IPS-18c (cell line): ENCODE data around the gene IFT74.

Experiments
- H3K4me3 ChIP-seq: 2 replicates; pipeline ENCODE4 v1.7.0; 2013; ENCODE audit warnings: low read depth, mild to moderate bottlenecking, low read length, moderate library complexity; ENCODE audit not compliant: insufficient read depth
- H3K9me3 ChIP-seq: one replicate; pipeline ENCODE4 v1.6.1; 2013; ENCODE audit warnings: mild to moderate bottlenecking, low read length, moderate library complexity; ENCODE audit not compliant: control insufficient read depth, insufficient read depth

IFT74 gene

GRCh38 chr9:26955222-26955903 lies 849 bp upstream of the IFT74 start:
- Histone ChIP-seq H3K9me3 (no peaks in the 10 kb centered on the region), H3K4me3 (peak overlapping the region; percentile 63; the same call in 1 of the 2 replicates)

GRCh38 chr9:26956860-26957233 lies 635 bp downstream of the IFT74 start:
- peak overlapping the region; percentile 63 for H3K4me3 ChIP-seq

GRCh38 chr9:26971721-26972120 lies 15.5 kb downstream of the IFT74 start:
- H3K9me3 ChIP-seq = no peaks in the 10 kb centered on the region
- no peak overlapping the region for H3K4me3 ChIP-seq

More at GRCh38 chr9:26956860-26957233, 635 bp downstream of the IFT74 start:
- no peaks in the 10 kb centered on the region for H3K9me3 ChIP-seq

DNA sequence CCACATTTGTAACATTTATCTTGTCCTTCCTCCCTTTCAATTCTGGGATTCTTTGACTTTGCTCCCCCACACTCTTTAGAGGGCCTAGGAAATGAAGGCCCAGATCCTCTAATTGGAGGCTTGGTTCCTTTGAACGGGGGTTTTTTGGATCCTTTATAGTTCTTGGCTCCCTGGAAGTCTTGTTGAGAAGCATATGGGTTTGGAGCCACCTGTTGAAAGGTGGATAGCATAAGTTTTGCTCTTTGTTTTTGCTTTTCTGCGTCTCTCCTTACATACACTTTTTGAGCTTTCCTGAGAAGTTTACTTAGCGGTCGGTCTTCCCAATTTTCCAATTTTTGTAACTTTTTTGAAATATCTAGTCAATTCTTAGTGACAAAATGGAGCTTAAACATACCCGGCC lies 17.8 kb downstream of the IFT74 start:
- H3K9me3 ChIP-seq = no peaks in the 10 kb centered on the region
- H3K4me3 ChIP-seq = no peak overlapping the region

- H3K9me3 ChIP-seq = no peaks in the 10 kb centered on the region
- H3K4me3 ChIP-seq = no peak overlapping the region
Measured at GRCh38 chr9:26974927-26975326, 18.7 kb downstream of the IFT74 start.

DNA sequence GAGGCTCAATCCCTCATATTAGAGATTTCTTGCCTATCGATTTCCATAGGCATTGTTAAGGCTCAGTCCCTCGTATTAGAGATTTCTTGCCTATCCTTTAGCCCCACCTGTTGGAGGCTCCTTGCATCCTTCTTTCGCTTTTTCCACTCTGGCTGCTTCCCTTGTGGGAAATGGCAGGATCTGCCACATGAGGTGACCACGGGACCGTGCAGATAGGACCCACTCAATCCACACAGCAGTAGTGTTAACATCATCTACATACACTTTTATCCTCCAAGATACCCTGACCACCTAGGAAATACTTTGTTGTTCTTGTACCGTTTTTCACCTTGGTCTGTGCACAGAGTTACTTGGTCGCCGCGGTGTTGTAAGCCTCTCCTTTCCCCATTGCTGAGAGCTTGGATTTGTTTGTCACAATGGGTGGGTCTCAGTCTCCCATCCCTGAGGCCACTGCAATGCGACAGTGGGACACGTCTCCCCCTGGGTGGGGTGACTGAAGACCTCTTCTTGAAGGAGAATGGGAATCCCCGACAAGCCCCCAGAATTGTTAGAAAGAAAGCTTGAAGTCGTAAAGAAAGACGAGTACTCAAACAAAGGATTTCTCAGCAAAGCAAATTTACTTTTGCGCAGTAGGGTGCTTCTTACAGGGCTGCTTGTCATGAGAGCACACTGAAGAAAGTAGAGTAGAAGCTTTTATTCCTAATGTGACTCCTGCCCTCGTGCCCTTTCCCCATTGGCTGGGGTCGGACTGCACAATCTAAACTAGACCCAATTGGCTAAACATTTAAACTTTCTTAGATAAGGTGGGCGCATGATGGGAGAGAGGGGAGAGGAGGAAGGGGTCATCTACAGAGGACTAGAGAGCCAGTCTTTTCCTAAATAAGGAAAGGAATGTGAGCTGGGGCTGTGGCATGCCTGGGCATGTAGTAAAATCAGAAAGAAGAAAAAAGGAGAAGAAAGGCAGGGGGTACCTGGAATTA lies 19.8 kb downstream of the IFT74 start:
- no peak overlapping the region for H3K4me3 ChIP-seq

DNA sequence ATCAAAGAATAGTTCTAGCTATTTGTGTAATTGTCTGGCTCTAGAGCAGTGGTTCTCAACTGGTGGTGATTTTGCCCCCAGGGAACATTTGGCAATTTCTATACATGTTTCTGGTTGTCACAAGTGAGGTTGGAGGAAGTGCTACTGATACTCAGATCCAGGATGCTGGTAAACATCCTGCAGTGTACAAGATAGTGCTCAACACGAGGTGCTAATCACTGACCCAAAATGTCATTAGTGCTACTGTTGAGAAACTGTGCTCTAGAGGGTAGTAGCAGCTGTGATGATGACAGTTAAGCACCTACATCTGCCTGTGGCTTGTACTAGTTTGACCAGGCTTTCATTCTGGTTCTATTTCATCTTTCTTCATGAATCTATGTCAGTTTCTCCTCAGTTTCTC lies 27.1 kb downstream of the IFT74 start:
- no peaks in the 10 kb centered on the region for H3K9me3 ChIP-seq
- H3K4me3 ChIP-seq = no peak overlapping the region

More for the DNA sequence above, 19.8 kb downstream of the IFT74 start:
- H3K9me3 ChIP-seq = no peaks in the 10 kb centered on the region

GRCh38 chr9:26995810-26996209 lies 39.6 kb downstream of the IFT74 start:
- H3K4me3 ChIP-seq = no peak overlapping the region
- H3K9me3 ChIP-seq = no peaks in the 10 kb centered on the region

DNA sequence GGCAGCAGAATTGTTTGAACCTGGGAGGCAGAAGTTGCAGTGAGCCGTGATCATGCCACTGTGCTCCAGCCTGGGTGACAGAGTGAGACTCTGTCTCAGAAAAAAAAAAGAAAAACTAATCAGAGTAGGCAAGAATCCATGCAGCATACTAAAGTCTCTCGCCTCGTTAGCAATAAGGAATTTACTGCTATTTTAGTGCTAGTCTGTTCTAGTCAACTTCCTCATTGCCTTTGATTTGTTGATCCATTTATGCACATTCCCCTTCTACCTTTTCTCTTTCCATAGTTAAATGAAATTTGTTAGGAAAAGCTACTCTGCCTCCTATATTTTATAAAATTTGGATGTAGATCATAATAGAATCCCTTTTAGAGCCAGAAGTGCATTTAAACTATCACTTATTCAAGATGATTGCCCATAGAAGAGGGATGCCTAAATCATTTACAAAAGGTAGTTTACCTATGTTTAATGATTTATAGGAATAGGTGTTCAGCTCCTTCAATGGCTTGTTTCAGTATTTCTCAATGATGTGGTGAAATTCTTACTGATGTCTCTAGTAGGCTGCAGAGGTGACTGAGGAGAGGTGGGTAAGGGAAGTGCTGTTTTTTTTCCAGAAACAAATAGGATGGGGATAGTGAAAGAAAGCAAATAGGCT lies 47.3 kb downstream of the IFT74 start:
- no peaks in the 10 kb centered on the region for H3K9me3 ChIP-seq
- no peak overlapping the region for H3K4me3 ChIP-seq

GRCh38 chr9:27005491-27005890 lies 49.3 kb downstream of the IFT74 start, which contains the start of gene LRRC19:
TSS of gene LRRC19 (minus strand) at chr9:27005672. CDS start at chr9:26999694, 5,978 bp downstream.
- Histone ChIP-seq H3K4me3 (no peak within 1 kb of the TSS), H3K9me3 (no peaks in the 10 kb centered on the region)

DNA sequence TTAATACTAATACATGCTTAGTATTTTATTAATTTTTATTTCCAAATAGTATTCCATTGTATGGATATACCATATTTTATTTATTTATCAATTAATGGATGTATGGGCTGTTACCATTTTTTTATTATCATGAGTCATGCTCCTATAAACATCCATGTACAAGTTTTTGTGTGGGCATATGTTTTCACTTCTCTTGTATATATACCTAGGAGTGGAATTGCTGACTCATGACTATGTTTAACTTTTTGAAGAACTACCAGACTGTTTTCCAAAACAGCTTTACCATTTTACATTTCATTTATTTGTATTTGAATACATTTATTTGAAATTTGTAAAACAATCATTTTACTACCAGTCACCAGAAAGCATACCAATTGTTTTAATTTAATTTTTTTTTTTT lies 63.4 kb downstream of the IFT74 start:
- Histone ChIP-seq H3K4me3 (no peak overlapping the region), H3K9me3 (no peaks in the 10 kb centered on the region)

DNA sequence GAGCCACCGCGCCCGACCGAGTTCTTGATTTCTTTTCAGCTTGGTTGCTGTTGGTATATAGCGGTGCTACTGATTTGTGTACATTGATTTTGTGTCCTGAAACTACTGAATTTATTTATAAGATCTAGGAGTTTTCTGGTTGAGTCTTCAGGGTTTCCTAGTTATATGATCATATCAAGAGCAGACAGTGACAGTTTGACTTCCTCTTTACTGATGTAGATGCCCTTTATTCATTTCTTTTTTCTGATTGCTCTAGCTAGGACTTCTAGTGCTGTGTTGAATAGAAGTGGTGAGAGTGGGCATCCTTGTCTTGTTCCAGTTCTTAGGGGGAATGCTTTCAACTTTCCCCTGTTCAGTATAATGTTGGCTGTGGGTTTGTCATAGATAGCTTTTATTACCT lies 66.7 kb downstream of the IFT74 start:
- Histone ChIP-seq H3K4me3 (no peak overlapping the region), H3K9me3 (no peaks in the 10 kb centered on the region)

DNA sequence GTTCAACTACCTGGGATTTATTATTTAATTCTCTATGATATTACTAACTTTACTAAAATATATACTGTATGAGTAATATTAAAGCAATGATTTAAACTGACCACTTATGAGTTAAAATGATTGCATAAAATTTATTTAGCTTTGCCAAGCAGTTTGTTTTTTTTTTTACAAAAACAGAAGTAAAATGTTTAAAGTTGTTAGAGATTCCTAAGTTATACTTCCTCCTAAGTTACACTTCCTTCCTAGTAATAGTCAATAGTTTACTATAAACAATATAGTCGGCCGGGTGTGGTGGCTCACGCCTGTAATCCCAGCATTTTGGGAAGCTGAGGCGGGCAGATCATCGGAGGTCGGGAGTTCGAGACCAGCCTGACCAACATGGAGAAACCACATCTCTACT lies 73.0 kb downstream of the IFT74 start:
- Histone ChIP-seq H3K4me3 (no peak overlapping the region), H3K9me3 (no peaks in the 10 kb centered on the region)

DNA sequence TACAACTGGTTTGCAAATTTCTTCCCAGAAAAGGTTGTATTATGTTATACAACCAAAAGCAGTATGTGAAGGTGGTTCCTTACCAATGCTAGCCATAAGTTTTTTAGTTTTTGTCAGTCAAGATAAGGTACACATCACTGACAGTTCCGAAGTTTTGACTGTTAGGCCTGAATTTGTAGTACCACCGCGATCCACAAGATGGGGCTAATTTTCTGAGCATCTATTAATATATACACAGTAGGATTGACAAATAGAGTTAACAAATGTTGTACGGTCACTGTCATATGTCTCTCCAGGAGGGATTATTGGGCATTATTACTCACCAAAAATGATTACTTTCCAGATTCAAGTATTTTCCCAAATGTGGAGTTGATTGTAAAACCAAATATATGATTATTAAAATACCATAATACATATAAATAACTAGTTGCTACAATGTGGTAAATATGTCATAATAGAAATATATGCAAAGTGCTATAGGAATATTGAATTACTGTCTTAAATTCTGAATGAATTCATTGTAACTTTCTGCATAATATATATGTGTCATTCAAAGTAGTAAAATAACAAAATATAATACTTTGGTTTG lies 77.7 kb downstream of the IFT74 start:
- no peak overlapping the region for H3K4me3 ChIP-seq

DNA sequence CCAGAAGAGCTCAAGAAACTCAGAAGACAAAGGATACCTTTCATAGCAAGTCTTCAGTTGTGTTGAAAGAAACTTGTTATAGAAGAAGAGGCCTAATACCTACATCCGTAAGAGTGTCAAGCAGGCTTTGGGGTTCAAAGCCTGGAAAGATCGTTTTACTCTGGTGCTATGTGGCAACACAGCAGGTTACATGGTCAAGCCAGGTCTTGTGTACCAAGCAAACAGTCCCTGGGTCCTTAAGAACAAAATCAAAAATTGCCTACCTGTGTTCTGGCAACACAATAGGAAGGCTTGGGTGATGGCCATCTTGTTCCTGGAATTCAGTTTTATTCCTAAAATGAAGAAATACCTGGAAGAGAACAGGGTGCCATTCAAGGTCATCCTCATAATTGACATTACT lies 81.3 kb downstream of the IFT74 start:
- Histone ChIP-seq H3K9me3 (no peaks in the 10 kb centered on the region), H3K4me3 (no peak overlapping the region)

More for the DNA sequence above, 77.7 kb downstream of the IFT74 start:
- no peaks in the 10 kb centered on the region for H3K9me3 ChIP-seq

DNA sequence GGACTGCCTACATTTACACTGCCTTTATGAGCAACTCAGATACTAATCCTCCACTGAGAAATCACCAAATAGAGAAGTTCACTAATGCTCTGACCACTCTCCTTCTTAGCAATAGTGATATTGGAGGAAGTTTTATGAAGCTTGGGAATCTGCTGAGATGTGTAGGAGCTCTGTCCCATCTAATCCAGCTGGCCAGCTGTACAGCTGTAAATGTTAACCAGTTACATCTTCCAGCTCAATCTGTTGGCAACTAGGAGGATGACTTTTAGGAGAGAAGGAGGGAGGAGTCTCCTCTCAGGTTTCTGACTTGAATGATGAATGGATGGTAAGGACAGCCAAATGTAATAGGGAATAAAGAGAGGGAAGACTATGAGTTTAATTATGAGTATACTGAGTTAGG lies 85.5 kb downstream of the IFT74 start:
- Histone ChIP-seq H3K4me3 (no peak overlapping the region), H3K9me3 (no peaks in the 10 kb centered on the region)

DNA sequence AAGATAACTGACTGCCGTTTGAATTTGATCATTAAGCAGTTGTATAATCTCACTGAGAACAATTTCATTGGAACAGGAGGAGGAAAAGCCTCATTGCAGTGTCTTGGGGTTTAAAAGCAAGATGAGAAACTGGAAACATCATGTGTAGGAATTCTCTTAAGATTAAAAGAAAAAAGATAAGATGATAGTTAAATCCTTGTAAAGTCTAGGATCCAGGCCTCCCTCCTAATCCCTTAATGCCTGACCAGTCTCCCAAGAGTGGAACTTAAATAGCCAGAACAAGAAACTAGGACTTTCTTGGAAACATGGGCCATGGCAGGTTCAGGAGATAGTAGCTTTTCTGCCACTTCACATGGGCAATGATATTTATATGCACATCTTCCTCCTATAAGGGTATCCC lies 86.3 kb downstream of the IFT74 start:
- no peak overlapping the region for H3K4me3 ChIP-seq
- no peaks in the 10 kb centered on the region for H3K9me3 ChIP-seq
